Panc1 (cell line): ENCODE measurements around the gene ZBTB7A. TPM values are rescaled to one million over a fixed set of nuclear protein-coding genes. Genes with fewer than 3 reads are reported as not detected.
"Not testable (repeated sequence)": the region's sequence is repeated elsewhere in the genome, so short reads cannot be mapped to it uniquely, and the experiment has no call there.

Experiments used
- ATAC-seq: fragments of 200-7000 bp; cut with Tn5 transposase; 2 replicates; pipeline ENCODE4 v1.9.1; 2020; ENCODE audit warnings: mild to moderate bottlenecking, moderate library complexity
- BruUV-seq: library from RNA; stranded (reverse); fragments of 400-500 nt; replicated peaks from 2 replicates; lab custom pipeline; 2021; lab: Mats Ljungman, UMichigan
- CTCF ChIA-PET: fragments of 300-600 bp; sonication (Branson Sonifier 250); formaldehyde crosslinking; loops from one replicate; lab custom pipeline; 2022; ENCODE audit warnings: antibody characterized with exemption; lab: Charles Lee
- POLR2A ChIA-PET: fragments of 300-600 bp; sonication (Branson Sonifier 250); formaldehyde crosslinking; loops from one replicate; lab custom pipeline; 2022; ENCODE audit warnings: antibody characterized with exemption; lab: Charles Lee
- DNase-seq: peaks from one replicate; pipeline ENCODE4 v3.0.0-alpha.2; 2010; ENCODE audit warnings: low read depth, low spot score
- H3K27ac ChIP-seq: 2 replicates; pipeline ENCODE4 v1.5.1; 2011; ENCODE audit warnings: mild to moderate bottlenecking, low read length, inconsistent platforms
- H3K27me3 ChIP-seq: fragments of 200-500 bp; sonication (Bioruptor generic); 2 replicates; pipeline ENCODE4 v1.6.0; 2014; ENCODE audit warnings: low read length, inconsistent platforms; ENCODE audit not compliant: control insufficient read depth, insufficient read depth
- H3K36me3 ChIP-seq: fragments of 200-500 bp; sonication (Bioruptor generic); 2 replicates; pipeline ENCODE4 v1.5.1; 2014; ENCODE audit warnings: inconsistent platforms, mild to moderate bottlenecking, low read length, moderate library complexity; ENCODE audit not compliant: control insufficient read depth, insufficient read depth
- H3K4me1 ChIP-seq: 2 replicates; pipeline ENCODE4 v1.5.1; 2011; ENCODE audit warnings: inconsistent platforms, mild to moderate bottlenecking, low read length, moderate library complexity; ENCODE audit not compliant: control insufficient read depth, insufficient read depth
- H3K4me3 ChIP-seq, 2 experiments: 2 replicates each; pipeline ENCODE4 v1.5.1; 2011 to 2012; ENCODE audit warnings: low read depth in 2 of 2, low read length in 2 of 2, mild to moderate bottlenecking in 2 of 2, inconsistent platforms in 1 of 2, moderate library complexity in 1 of 2
- H3K9me3 ChIP-seq: fragments of 200-500 bp; sonication (Bioruptor generic); 2 replicates; pipeline ENCODE4 v1.5.1; 2014; ENCODE audit warnings: low read depth, mild to moderate bottlenecking, inconsistent platforms, low read length, moderate library complexity; ENCODE audit not compliant: control insufficient read depth, insufficient read depth
- POLR2AphosphoS5 ChIP-seq: IDR thresholded peaks from 2 replicates; pipeline ENCODE4 v1.6.1; 2012; ENCODE audit warnings: mild to moderate bottlenecking, low read depth, low read length, moderate library complexity
- SIN3A ChIP-seq: IDR thresholded peaks from 2 replicates; pipeline ENCODE4 v1.6.1; 2012; ENCODE audit warnings: low read depth, mild to moderate bottlenecking, low read length, moderate library complexity, borderline replicate concordance; ENCODE audit not compliant: insufficient read depth
- TCF7L2 ChIP-seq: IDR thresholded peaks from 2 replicates; pipeline ENCODE4 v1.6.1; 2011; ENCODE audit warnings: mild to moderate bottlenecking, low read depth, low read length, inconsistent platforms
- in situ Hi-C: cut with HindIII; loops from 2 replicates; pipeline ENCODE4 v1.10.0; 2016; ENCODE audit warnings: low sequenced_read_pairs, low pct_unique_long_range_greater_than_20kb
- intact Hi-C: fragments of 100-400 bp; cut with micrococcal nuclease; formaldehyde crosslinking; loops from one replicate; pipeline ENCODE4 v1.10.0; 2022; ENCODE audit not compliant: unreplicated experiment
- total RNA-seq: library from RNA; stranded (reverse); gene quantifications from one replicate; pipeline ENCODE4 v1.2.1, GENCODE V29; 2021; ENCODE audit not compliant: unreplicated experiment
- TF ChIP-seq, protein P1 (sequence below), 2 experiments: IDR thresholded peaks; 2 replicates each; pipeline ENCODE4 v1.6.1; 2011 to 2012; ENCODE audit warnings: low read depth in 2 of 2, control low read depth in 1 of 2, low read length in 1 of 2, mild to moderate bottlenecking in 1 of 2, moderate library complexity in 1 of 2; ENCODE audit not compliant: insufficient read depth in 1 of 2

ZBTB7A gene
- total RNA-seq, 1 experiment from 2014 or later = 48.0 TPM

DNA sequence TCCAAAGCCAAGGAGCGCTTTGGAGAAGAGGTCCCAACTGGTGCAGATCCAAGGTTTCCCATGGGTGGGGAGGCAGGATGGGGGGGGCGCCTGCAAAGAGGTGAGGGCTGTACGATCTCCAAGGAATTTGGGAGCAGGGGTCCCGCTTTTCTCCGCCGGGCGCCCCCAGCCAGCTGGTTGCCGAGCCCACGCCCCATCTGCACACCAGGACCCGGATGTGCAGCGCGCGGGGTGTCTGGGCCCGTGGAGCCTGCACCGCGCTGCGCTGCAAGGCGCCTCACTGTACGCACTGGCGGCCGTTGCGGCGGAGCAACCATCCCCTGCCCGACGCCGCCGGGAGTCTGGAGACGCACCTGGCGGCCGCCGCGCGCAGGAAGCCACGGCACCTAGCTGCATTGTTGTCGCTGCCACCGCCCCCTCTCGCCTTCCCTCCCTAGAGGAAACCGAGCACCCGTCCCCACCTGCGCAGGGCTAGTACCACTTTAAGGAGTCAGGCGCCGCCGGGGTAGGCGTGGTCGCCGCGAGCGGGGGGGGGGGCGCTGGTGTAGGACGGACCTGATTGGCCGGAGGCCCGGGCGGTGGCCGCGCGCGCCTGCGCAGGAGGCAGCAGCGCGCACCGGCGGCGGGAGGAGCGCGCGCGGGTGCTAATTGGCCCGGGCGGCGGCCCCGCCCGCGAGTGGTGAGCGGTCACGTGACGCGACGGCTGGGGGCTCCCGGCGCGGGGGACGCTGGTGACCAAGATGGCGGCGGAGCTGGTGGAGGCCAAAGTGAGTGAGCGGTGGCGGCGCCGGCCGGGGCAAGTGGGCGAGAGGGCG is 59.5 kb downstream of the ZBTB7A start, which contains the start of gene PIAS4:
Gene PIAS4 (plus strand): TSS at position 716 of the 815 bp plus-strand sequence. CDS start 25 bp downstream, at position 741.
- in situ Hi-C loops (no loop called here), intact Hi-C loops (no loop called here)
- peak within 1 kb of the TSS; percentile 84 to 89 for H3K4me3 ChIP-seq
- TSS peak; percentile 81 for BruUV-seq
- peak within 1 kb of the TSS; percentile 81 for H3K27ac ChIP-seq
- H3K36me3 ChIP-seq = 0 out of 2 replicates have a peak, but pooled peaks cover 2% of the 10 kb centered on the region
- peak; percentile 36 for DNase-seq
- TF ChIP-seq TCF7L2 (no peak), POLR2AphosphoS5 (peak; percentile 63), SIN3A (peak; percentile 66; the same call in 1 of the 2 replicates)
- TF ChIP-seq, protein P1, sequence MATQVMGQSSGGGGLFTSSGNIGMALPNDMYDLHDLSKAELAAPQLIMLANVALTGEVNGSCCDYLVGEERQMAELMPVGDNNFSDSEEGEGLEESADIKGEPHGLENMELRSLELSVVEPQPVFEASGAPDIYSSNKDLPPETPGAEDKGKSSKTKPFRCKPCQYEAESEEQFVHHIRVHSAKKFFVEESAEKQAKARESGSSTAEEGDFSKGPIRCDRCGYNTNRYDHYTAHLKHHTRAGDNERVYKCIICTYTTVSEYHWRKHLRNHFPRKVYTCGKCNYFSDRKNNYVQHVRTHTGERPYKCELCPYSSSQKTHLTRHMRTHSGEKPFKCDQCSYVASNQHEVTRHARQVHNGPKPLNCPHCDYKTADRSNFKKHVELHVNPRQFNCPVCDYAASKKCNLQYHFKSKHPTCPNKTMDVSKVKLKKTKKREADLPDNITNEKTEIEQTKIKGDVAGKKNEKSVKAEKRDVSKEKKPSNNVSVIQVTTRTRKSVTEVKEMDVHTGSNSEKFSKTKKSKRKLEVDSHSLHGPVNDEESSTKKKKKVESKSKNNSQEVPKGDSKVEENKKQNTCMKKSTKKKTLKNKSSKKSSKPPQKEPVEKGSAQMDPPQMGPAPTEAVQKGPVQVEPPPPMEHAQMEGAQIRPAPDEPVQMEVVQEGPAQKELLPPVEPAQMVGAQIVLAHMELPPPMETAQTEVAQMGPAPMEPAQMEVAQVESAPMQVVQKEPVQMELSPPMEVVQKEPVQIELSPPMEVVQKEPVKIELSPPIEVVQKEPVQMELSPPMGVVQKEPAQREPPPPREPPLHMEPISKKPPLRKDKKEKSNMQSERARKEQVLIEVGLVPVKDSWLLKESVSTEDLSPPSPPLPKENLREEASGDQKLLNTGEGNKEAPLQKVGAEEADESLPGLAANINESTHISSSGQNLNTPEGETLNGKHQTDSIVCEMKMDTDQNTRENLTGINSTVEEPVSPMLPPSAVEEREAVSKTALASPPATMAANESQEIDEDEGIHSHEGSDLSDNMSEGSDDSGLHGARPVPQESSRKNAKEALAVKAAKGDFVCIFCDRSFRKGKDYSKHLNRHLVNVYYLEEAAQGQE (IDR thresholded peaks at IDR 0.05; ENCODE audit: insufficient read depth in 1 of 2, low read depth in 2 of 2, low read length in 1 of 2) = no peak
- ChIA-PET CTCF (interaction anchor here (0.6 to 0.7 kb wide), 4 partner anchors 60 to 731 kb away, joined by 3 to 9 read pairs (median 6); no protein-coding TSS in a partner anchor), POLR2A (interaction anchor here (0.7 kb wide), 1 partner anchor 19 kb away, joined by 6 read pairs; no protein-coding TSS in a partner anchor)
- peaks cover 16% of the 10 kb centered on the region for H3K4me1 ChIP-seq
- H3K9me3 ChIP-seq = no peaks in the 10 kb centered on the region
- peak; percentile 97 for ATAC-seq
- H3K27me3 ChIP-seq = no peaks in the 10 kb centered on the region

DNA sequence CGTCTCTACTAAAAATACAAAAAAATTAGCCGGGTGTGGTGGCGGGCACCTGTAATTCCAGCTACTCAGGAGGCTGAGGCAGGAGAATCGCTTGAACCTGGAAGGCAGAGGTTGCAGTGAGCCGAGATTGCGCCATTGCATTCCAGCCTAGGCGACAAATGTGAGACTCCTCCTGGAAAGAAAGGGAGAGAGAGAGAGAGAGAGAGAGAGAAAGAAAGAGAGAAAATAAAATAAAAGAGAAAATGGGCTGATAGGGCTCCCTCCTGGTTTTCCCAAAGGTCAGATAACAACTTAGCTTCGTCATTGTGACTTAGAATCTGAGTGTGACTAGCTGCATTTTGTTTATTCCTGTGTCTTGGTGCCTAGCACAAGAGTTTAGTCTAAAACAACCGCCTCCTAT is 61.3 kb downstream of the ZBTB7A start:
- H3K9me3 ChIP-seq, in situ Hi-C loops, H3K27me3 ChIP-seq, H3K36me3 ChIP-seq, BruUV-seq, H3K27ac ChIP-seq, ATAC-seq, CTCF ChIA-PET, intact Hi-C loops, POLR2A ChIA-PET, DNase-seq, H3K4me3 ChIP-seq: not testable (repeated sequence)
- H3K4me1 ChIP-seq = peaks cover 16% of the 10 kb centered on the region

DNA sequence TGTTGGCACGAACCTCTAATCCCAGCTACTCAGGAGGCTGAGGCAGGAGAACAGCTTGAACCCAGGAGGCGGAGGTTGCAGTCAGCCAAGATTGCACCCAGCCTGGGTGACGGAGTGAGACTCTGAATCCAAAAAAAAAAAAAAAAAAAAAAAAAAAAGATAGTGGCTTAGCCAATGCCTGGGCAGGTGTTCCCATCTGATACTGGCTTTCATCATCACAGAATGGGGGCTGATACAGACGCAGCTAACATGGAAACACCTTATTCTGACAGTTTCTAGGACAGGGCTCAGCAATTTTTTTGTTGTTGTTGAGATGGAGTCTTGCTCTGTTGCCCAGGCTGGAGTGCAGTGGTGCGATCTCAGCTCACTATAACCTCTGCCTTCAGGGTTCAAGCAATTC is 65.9 kb downstream of the ZBTB7A start:
- intact Hi-C loops, POLR2A ChIA-PET, H3K27ac ChIP-seq, H3K27me3 ChIP-seq, H3K4me1 ChIP-seq, ATAC-seq, H3K36me3 ChIP-seq, DNase-seq, BruUV-seq, in situ Hi-C loops, H3K4me3 ChIP-seq, H3K9me3 ChIP-seq: not testable (repeated sequence)
- CTCF ChIA-PET = interaction anchor here (0.6 kb wide), 1 partner anchor 100 kb away, joined by 7 read pairs; no protein-coding TSS in a partner anchor

DNA sequence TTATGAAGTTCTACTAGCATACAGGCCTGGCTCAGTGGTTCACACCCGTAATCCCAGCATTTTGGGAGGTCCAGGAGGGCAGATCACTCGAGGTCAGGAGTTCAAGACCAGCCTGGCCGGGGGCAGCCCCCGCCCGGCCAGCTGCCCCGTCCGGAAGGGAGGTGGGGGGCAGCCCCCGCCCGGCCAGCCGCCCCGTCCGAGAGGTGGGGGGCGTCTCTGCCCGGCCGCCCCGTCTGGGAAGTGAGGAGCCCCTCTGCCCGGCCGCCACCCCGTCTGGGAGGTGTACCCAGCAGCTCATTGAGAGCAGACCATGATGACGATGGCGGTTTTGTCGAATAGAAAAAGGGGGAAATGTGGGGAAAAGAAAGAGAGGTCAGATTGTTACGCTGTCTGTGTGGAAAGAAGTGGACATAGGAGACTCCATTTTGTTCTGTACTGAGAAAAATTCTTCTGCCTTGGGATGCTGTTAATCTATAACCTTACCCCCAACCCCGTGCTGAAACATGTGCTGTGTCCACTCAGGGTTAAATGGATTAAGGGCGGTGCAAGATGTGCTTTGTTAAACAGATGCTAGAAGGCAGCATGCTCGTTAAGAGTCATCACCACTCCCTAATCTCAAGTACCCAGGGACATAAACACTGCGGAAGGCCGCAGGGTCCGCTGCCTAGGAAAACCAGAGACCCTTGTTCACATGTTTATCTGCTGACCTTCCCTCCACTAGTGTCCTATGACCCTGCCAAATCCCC is 67.9 kb downstream of the ZBTB7A start:
- intact Hi-C loops, H3K9me3 ChIP-seq, DNase-seq, CTCF ChIA-PET, H3K27ac ChIP-seq, in situ Hi-C loops, H3K4me1 ChIP-seq, POLR2A ChIA-PET, H3K4me3 ChIP-seq, H3K36me3 ChIP-seq, H3K27me3 ChIP-seq, ATAC-seq, BruUV-seq: not testable (repeated sequence)
